ENCODE data around the gene LARP7.

DNA sequence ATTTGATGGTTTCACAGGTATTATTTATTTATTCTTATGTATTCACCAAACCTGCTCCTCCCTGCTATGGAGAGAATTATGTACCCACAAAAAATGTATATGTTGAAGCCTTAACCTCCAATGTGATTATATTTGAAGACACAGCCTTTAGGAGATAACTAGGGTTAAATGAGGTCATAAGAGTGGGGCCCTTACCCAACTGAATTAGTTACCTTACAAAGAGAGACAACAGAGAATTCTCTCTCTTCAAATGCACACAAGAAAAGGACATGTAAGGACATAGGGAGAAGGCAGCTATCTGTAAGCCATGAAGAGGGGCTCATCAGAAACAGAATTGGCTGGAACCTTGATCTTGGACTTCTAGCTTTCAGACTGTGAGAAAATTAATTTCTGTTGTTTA lies 44.2 kb upstream of the LARP7 start:
- TF ChIP-seq, protein P1, sequence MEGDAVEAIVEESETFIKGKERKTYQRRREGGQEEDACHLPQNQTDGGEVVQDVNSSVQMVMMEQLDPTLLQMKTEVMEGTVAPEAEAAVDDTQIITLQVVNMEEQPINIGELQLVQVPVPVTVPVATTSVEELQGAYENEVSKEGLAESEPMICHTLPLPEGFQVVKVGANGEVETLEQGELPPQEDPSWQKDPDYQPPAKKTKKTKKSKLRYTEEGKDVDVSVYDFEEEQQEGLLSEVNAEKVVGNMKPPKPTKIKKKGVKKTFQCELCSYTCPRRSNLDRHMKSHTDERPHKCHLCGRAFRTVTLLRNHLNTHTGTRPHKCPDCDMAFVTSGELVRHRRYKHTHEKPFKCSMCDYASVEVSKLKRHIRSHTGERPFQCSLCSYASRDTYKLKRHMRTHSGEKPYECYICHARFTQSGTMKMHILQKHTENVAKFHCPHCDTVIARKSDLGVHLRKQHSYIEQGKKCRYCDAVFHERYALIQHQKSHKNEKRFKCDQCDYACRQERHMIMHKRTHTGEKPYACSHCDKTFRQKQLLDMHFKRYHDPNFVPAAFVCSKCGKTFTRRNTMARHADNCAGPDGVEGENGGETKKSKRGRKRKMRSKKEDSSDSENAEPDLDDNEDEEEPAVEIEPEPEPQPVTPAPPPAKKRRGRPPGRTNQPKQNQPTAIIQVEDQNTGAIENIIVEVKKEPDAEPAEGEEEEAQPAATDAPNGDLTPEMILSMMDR (IDR thresholded peaks at IDR 0.05): no peak
- no peak for TF ChIP-seq POLR2A (IDR thresholded peaks at IDR 0.05)

All from Peyer's patch (tissue), 4 donors.